ENCODE measurements around the gene POU4F1. TPM values are rescaled to one million over a fixed set of nuclear protein-coding genes. Genes with fewer than 3 reads are reported as not detected.

POU4F1 gene
- not detected in 2 replicates for total RNA-seq

GRCh38 chr13:78603240-78603957 is at the start of gene POU4F1:
TSS of gene POU4F1 (minus strand) at chr13:78603552. CDS start at chr13:78603326, 226 bp downstream.

Other genes with a start within 250 kb of the POU4F1 start
- gene OBI1, start 55.6 kb upstream of the POU4F1 start, total RNA-seq, result 4.6 and 6.7 TPM in 2 replicates